B cell (primary cell): ENCODE data around the gene THSD7A.

Source experiments
- CTCF ChIP-seq: fragments of 200-600 bp; IDR thresholded peaks from one replicate; pipeline ENCODE4 v1.8.0; 2022; ENCODE audit warnings: antibody characterized with exemption, mild to moderate bottlenecking
- EZH2 ChIP-seq: IDR thresholded peaks from 2 replicates; pipeline ENCODE4 v1.6.1; 2012; ENCODE audit warnings: borderline replicate concordance, low read depth, mild to moderate bottlenecking, moderate library complexity, low read length; ENCODE audit not compliant: insufficient read depth, poor library complexity, severe bottlenecking

GRCh38 chr7:11650030-11650429, 182.0 kb downstream of the THSD7A start:
- TF ChIP-seq CTCF, result no peak
- no peak for TF ChIP-seq EZH2
